GM10248 (cell line): ENCODE results near the gene SPTB.
"Not testable (repeated sequence)": the region's sequence is repeated elsewhere in the genome, so short reads cannot be mapped to it uniquely, and the experiment has no call there.

Experiments used
- CTCF ChIA-PET: fragments of 300-600 bp; sonication (Branson Sonifier 250); formaldehyde crosslinking; extraction: SDS; loops from one replicate; lab custom pipeline; 2021; ENCODE audit warnings: antibody characterized with exemption; lab: Yijun Ruan, JAX
- POLR2A ChIA-PET: fragments of 350-650 bp; sonication (Branson Sonifier 250); formaldehyde crosslinking; extraction: SDS; loops from one replicate; lab custom pipeline; 2020; ENCODE audit warnings: antibody characterized with exemption; lab: Yijun Ruan, JAX
- DNase-seq: peaks from one replicate; pipeline ENCODE4 v3.0.0; 2012; ENCODE audit errors: extremely low spot score
- TF ChIP-seq, protein P1 (sequence below): IDR thresholded peaks from 2 replicates; pipeline ENCODE4 v1.5.1; 2012; ENCODE audit warnings: mild to moderate bottlenecking, low read depth; ENCODE audit errors: extremely low read depth, missing control alignments, control extremely low read depth

SPTB gene

GRCh38 chr14:64806202-64806861, 73.4 kb downstream of the SPTB start:
- DNase-seq, result no peak
- CTCF ChIA-PET, result interaction anchor here (3.1 kb wide), 1 partner anchor 17 kb away, joined by 12 read pairs; no protein-coding TSS in a partner anchor
- TF ChIP-seq, protein P1, sequence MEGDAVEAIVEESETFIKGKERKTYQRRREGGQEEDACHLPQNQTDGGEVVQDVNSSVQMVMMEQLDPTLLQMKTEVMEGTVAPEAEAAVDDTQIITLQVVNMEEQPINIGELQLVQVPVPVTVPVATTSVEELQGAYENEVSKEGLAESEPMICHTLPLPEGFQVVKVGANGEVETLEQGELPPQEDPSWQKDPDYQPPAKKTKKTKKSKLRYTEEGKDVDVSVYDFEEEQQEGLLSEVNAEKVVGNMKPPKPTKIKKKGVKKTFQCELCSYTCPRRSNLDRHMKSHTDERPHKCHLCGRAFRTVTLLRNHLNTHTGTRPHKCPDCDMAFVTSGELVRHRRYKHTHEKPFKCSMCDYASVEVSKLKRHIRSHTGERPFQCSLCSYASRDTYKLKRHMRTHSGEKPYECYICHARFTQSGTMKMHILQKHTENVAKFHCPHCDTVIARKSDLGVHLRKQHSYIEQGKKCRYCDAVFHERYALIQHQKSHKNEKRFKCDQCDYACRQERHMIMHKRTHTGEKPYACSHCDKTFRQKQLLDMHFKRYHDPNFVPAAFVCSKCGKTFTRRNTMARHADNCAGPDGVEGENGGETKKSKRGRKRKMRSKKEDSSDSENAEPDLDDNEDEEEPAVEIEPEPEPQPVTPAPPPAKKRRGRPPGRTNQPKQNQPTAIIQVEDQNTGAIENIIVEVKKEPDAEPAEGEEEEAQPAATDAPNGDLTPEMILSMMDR, result no peak
- POLR2A ChIA-PET, result no interaction called here

DNA sequence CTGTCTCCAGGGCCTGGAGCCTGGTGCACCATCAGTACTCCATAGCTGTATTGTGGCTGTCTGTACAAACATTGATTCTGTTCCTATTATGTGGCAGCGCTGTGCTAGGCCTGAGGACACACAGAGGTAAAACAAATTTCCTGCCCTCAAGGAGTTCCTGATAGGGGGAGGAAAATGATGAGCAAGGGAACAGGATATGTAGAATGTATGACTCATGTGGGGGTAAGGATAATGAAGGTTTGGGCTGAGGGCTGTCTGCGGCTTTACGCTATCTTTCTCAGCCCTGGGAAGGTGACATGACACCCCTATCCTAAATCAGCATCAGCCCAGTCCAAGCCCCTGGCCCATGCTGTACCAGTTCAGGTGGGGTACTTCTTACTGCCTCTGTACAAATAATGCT, 74.1 kb downstream of the SPTB start:
- POLR2A ChIA-PET, DNase-seq: not testable (repeated sequence)
- CTCF ChIA-PET, result interaction anchor here (3.1 kb wide), 1 partner anchor 18 kb away, joined by 12 read pairs; no protein-coding TSS in a partner anchor

GRCh38 chr14:64804754-64805260, 74.9 kb downstream of the SPTB start:
- ChIA-PET POLR2A (no interaction called here), CTCF (interaction anchor here (0.7 to 5.5 kb wide), 3 partner anchors 11 to 87 kb away, joined by 3 to 38 read pairs (median 5); no protein-coding TSS in a partner anchor)
- DNase-seq, result no peak
- TF ChIP-seq, protein P1, result no peak

GRCh38 chr14:64801800-64802199, 77.9 kb downstream of the SPTB start:
- TF ChIP-seq, protein P1, result peak; percentile 27
- CTCF ChIA-PET, result interaction anchor here (0.6 to 5.5 kb wide), 9 partner anchors 9 to 218 kb away, joined by 3 to 38 read pairs (median 4); no protein-coding TSS in a partner anchor
- DNase-seq, result peak; percentile 45
- POLR2A ChIA-PET, result no interaction called here

GRCh38 chr14:64801046-64801445, 78.7 kb downstream of the SPTB start:
- DNase-seq, result no peak
- TF ChIP-seq, protein P1, result no peak
- CTCF ChIA-PET, result interaction anchor here (1.2 to 5.5 kb wide), 11 partner anchors 10 to 219 kb away, joined by 3 to 38 read pairs (median 4); no protein-coding TSS in a partner anchor
- POLR2A ChIA-PET, result no interaction called here

DNA sequence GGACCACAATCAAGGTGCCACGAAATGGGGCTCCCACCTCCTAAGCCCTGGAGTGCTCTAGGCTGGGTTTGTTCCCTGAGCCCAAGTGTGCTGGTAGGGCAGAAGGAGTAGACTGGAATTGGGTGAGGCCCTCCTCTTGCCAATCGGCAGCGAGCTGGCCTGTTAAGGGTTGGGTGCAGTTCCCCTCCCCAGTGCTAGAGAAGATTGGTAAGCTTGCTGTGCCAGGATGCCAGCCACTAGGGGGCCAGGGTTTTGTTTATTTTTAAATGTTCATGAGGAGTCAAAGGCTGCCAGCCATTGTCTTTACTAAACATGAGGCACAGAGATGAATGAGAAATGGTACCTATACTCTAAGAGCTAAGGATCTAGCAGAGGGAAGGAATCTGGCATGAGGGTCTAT, 79.7 kb downstream of the SPTB start:
- CTCF ChIA-PET, result interaction anchor here (1.0 to 5.5 kb wide), 6 partner anchors 8 to 92 kb away, joined by 3 to 38 read pairs (median 4); no protein-coding TSS in a partner anchor
- no peak for DNase-seq
- POLR2A ChIA-PET, result no interaction called here
- TF ChIP-seq, protein P1, result no peak

DNA sequence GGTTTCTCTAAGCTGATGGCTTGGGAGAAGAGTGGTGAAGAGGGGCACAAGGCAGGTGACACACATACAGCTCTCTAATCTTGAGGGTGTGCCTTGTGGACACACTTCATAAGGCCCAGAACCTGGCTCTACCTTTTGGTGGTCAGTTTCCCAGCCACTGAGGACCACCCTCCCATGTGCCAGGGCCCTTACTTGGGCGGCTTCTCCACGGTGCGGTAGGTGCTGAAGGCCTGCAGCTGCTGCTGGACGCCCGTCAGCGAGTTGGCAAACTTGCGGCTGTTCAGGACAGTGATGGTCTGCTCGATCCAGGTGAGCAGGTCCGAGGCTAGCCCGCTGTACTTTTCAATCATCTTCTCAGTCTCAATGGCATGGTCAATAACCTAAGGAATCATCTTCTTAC, 80.2 kb downstream of the SPTB start:
- DNase-seq, result no peak
- ChIA-PET CTCF (interaction anchor here (0.9 to 5.5 kb wide), 4 partner anchors 8 to 92 kb away, joined by 3 to 38 read pairs (median 4); no protein-coding TSS in a partner anchor), POLR2A (no interaction called here)
- TF ChIP-seq, protein P1, result no peak
